ENCODE data around the gene RPL29.

The RPL29 gene

GRCh38 chr3:52006820-52007133 is 11.1 kb upstream of the RPL29 start:
- H3K4me2 ChIP-seq (ENCODE audit: low read length), result no peak overlapping the region
- H3K9me2 ChIP-seq (ENCODE audit: low read depth, low read length), result no peaks in the 10 kb centered on the region
- H4K20me1 ChIP-seq (ENCODE audit: insufficient read depth, low read length), result no peaks in the 10 kb centered on the region
- H3K27me3 ChIP-seq (ENCODE audit: insufficient read depth, low read length), result 0 out of 2 replicates have a peak, but pooled peaks cover 7% of the 10 kb centered on the region
- TF ChIP-seq EZH2 (IDR thresholded peaks at IDR 0.05; ENCODE audit: borderline replicate concordance, low read length) (no peak), CTCF (IDR thresholded peaks at IDR 0.05; ENCODE audit: low read length) (no peak)
- no peaks in the 10 kb centered on the region for H3K4me1 ChIP-seq (ENCODE audit: insufficient read depth, low read length, severe bottlenecking)
- H3K9ac ChIP-seq (ENCODE audit: low read length), result no peak overlapping the region
- H2AFZ ChIP-seq (ENCODE audit: low read length), result no peak overlapping the region
- no peak overlapping the region for H3K4me3 ChIP-seq (ENCODE audit: low read depth, low read length, poor library complexity, severe bottlenecking)
- H3F3A ChIP-seq (ENCODE audit: insufficient read depth, low read length), result no peaks in the 10 kb centered on the region
- H3K9me3 ChIP-seq (ENCODE audit: low read length), result no peaks in the 10 kb centered on the region
- H3K27ac ChIP-seq (ENCODE audit: low read depth, low read length, poor library complexity, severe bottlenecking), result no peak overlapping the region
- H3K79me2 ChIP-seq (ENCODE audit: insufficient read depth, low read length), result no peaks in the 10 kb centered on the region
- no peaks in the 10 kb centered on the region for H3K36me3 ChIP-seq (ENCODE audit: insufficient read depth, low read length)

GRCh38 chr3:52006017-52006819 is 10.5 kb upstream of the RPL29 start:
- Histone ChIP-seq H2AFZ (ENCODE audit: low read length) (no peak overlapping the region), H3K9ac (ENCODE audit: low read length) (no peak overlapping the region), H3K4me1 (ENCODE audit: insufficient read depth, low read length, severe bottlenecking) (no peaks in the 10 kb centered on the region), H3K27me3 (ENCODE audit: insufficient read depth, low read length) (0 out of 2 replicates have a peak, but pooled peaks cover 7% of the 10 kb centered on the region), H3K9me3 (ENCODE audit: low read length) (no peaks in the 10 kb centered on the region), H3K79me2 (ENCODE audit: insufficient read depth, low read length) (no peaks in the 10 kb centered on the region), H4K20me1 (ENCODE audit: insufficient read depth, low read length) (no peaks in the 10 kb centered on the region), H3K4me2 (ENCODE audit: low read length) (no peak overlapping the region), H3K9me2 (ENCODE audit: low read depth, low read length) (no peaks in the 10 kb centered on the region), H3F3A (ENCODE audit: insufficient read depth, low read length) (no peaks in the 10 kb centered on the region), H3K4me3 (ENCODE audit: low read depth, low read length, poor library complexity, severe bottlenecking) (no peak overlapping the region), H3K36me3 (ENCODE audit: insufficient read depth, low read length) (no peaks in the 10 kb centered on the region), H3K27ac (ENCODE audit: low read depth, low read length, poor library complexity, severe bottlenecking) (no peak overlapping the region)
- no peak for TF ChIP-seq EZH2 (IDR thresholded peaks at IDR 0.05; ENCODE audit: borderline replicate concordance, low read length)
- no peak for TF ChIP-seq CTCF (IDR thresholded peaks at IDR 0.05; ENCODE audit: low read length)

- Histone ChIP-seq H3K4me3 (ENCODE audit: low read depth, low read length, poor library complexity, severe bottlenecking) (no peak overlapping the region), H3K27me3 (ENCODE audit: insufficient read depth, low read length) (0 out of 2 replicates have a peak, but pooled peaks cover 7% of the 10 kb centered on the region), H3K27ac (ENCODE audit: low read depth, low read length, poor library complexity, severe bottlenecking) (no peak overlapping the region), H3K9me3 (ENCODE audit: low read length) (no peaks in the 10 kb centered on the region), H2AFZ (ENCODE audit: low read length) (no peak overlapping the region), H3F3A (ENCODE audit: insufficient read depth, low read length) (no peaks in the 10 kb centered on the region), H3K79me2 (ENCODE audit: insufficient read depth, low read length) (no peaks in the 10 kb centered on the region), H3K4me1 (ENCODE audit: insufficient read depth, low read length, severe bottlenecking) (no peaks in the 10 kb centered on the region), H3K9ac (ENCODE audit: low read length) (no peak overlapping the region), H3K36me3 (ENCODE audit: insufficient read depth, low read length) (no peaks in the 10 kb centered on the region), H3K9me2 (ENCODE audit: low read depth, low read length) (no peaks in the 10 kb centered on the region), H3K4me2 (ENCODE audit: low read length) (no peak overlapping the region), H4K20me1 (ENCODE audit: insufficient read depth, low read length) (no peaks in the 10 kb centered on the region)
- TF ChIP-seq EZH2 (IDR thresholded peaks at IDR 0.05; ENCODE audit: borderline replicate concordance, low read length), result no peak
- TF ChIP-seq CTCF (IDR thresholded peaks at IDR 0.05; ENCODE audit: low read length), result no peak
Measured at GRCh38 chr3:52005571-52005986, 9.9 kb upstream of the RPL29 start.
